Activated effector memory CD4-positive, alpha-beta T cell treated with anti-CD3 and anti-CD28 coated beads, Interleukin-2, amount 50 U/mL, for 16 hours (primary cell): Measurements from ENCODE around the gene PTPRE.
A peak's percentile ranks its signal among the peaks of the same experiment; 100 is the strongest.

Source experiments
- DNase-seq: peaks from one replicate; pipeline ENCODE4 v3.0.0-alpha.2; 2020

The PTPRE gene

DNA sequence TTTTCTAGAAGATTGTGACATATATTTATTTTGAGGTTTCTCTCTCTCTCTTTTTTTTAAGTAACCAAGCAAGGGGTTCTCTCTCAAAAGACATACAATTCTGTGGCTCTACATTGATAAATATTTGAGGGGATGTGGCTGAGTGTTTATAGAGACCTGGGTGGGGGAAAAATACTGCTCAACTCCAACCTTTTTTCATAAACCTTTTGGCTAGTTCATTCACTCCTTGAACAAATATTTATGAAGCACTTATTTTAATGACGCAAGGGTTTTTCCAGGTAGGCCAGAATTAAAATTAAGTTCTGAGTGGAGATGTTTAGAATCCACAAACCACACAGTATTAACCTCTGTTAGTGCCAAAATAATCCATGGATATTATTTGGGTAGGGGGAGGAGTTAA, 100.2 kb downstream of the PTPRE start:
- no peak for DNase-seq

DNA sequence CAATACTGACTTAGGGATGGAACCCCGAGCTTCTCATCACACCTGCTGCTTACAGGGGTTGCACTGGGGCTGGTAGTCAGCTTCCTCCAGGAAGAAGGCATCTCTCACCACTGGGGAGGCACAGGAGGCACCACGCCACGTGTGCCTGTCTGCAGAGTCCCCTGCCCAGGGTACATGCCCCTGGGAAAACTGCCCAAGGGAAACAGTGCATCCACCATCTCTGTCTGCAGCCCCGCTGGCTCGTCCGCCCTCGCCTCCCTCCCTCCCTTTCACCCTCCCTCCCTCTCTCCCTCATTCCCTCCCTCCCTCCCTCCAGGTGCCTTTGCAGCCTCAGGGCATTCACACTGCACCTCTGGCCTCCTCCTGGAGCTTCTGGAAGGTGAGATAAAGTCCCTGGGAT, 101.1 kb downstream of the PTPRE start:
- peak; percentile 38 for DNase-seq

DNA sequence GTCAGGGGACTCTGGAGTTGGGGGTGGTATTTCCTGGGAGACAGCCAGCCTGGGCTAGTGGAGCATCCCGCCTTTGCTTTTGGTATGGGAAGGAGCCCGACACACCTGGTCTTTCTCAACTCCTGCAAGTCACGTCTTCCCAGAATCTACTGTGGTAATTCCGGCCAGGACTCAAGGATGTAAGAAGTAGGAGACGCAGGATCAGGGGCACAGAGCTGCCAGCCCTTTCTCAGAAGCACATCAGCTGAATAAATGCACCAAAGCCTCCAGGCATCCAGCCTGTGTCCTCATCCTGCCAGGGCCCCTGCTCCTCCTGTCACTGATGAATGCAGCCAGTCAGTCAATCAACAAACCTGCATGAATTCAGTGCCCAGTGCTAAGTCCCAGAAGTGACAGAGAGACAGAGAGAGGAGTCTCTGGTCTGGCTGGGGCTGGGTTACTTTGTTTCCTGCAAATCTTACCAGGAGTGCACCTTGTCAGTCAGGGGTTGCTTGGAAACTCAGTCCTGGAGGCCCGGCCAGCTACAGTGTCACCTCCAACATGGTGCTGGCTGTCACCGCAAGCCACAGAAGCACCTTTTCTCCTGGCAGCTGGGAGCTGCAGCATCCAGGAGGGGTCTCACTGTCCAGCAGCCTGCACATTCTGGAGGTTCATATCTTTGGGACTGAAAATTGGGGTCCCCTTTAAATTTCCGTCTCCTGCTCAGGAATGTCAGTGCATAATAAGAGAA, 101.8 kb downstream of the PTPRE start:
- peak; percentile 45 for DNase-seq

DNA sequence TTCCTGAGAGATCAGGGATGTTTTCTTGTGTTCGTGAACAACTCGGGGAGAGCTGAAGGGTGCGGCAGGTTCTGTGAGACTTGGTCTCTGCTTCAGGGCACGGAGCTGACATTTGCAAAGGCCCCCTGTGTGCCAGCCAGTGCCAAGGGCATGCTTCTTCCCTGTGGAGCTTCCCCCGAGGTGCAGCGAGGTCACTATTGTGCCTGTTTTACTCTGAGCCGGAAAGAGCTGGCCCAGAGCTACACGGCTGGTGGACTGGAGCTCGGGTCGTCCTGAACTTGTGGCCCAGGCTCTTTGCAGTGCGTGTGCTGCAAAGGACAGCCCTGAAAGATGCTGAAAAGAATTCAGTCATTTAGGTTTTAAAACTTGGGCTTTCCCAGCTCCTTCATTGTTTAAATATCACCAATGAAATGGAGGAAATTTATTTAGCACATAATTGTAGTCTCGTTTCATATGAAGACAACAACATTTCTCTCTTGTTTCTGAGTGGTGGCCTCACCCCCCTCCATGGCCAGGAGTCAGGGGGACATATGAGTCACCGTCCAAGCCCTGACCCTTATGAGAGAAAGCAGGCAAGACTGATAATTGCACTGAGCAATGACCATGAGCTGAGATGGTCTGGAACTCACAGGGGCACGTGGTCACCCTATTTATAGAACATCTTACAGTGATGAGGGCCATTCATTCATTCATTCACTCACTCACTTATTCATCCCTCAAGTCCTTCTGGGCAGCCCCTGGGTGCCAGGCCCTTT, 102.6 kb downstream of the PTPRE start:
- DNase-seq: peak; percentile 28

- peak; percentile 96 for DNase-seq
These were observed 104.4 kb downstream of the PTPRE start for GRCh38 chr10:128011059-128011979.

DNA sequence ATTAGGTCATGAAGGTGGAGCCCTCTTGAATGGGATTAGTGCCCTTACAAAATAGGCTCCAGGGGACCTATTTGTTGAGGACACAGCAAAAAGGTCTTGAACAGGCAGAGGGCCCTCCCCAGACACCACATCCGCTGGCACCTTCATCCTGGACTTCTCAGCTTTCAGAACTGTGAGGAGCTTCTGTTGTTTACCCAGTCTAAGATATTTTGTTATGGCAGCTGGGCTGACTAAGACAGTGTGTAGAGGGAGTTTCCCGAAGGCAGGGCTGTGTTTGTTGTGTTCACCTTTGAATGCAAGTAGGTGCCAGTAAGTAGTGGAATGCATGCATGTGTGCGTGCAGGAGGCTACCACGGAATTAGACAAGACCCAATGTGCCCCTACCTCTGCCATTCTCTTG, 106.7 kb downstream of the PTPRE start:
- DNase-seq: no peak

GRCh38 chr10:128014236-128014635, 107.3 kb downstream of the PTPRE start:
- no peak for DNase-seq

- DNase-seq: peak; percentile 53
These were observed 109.6 kb downstream of the PTPRE start for GRCh38 chr10:128016423-128017060.

DNA sequence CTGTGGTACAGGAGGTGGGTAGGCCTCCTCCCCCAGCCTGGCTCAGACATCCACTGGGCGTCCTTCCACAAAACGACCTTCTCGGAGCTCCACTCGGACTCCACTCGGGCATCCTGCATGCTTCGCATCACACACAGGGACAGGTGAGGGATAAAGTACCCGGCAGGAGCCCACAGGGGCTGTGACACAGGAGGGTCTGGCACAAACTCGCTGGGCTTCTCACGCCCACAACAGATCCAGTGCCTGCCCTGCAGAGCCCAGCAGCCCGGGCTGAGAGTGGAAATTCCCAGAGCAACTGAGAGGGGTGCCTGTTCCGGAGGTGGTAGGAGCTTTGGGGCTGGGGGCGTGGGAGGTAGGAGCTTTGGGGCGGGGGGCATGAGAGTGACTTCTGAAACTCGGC, 110.9 kb downstream of the PTPRE start:
- DNase-seq: peak; percentile 38

- peak; percentile 53 for DNase-seq
These were observed 111.3 kb downstream of the PTPRE start for GRCh38 chr10:128018236-128018635.

DNA sequence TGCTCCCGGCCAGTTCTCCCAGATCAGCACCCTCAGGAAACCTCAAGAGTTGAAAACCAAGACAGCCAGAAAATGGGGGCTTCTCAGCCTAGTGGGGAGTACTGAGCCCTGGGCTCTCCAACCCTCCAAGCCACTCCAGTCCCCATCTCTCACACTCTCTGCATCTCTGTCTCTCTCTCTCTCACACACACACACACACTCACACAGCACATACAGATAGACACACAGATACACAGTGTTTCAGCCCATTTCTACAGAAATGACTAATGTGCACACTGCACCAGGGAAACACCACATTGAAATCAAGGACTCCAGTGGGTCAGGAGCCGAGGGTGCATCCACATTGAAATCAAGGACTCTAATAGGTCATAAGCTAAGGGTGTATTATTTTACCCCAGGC, 111.8 kb downstream of the PTPRE start:
- peak; percentile 51 for DNase-seq

GRCh38 chr10:128022261-128023196, 115.6 kb downstream of the PTPRE start:
- peak; percentile 37 for DNase-seq

GRCh38 chr10:128024426-128024825, 117.5 kb downstream of the PTPRE start:
- peak; percentile 38 for DNase-seq

DNA sequence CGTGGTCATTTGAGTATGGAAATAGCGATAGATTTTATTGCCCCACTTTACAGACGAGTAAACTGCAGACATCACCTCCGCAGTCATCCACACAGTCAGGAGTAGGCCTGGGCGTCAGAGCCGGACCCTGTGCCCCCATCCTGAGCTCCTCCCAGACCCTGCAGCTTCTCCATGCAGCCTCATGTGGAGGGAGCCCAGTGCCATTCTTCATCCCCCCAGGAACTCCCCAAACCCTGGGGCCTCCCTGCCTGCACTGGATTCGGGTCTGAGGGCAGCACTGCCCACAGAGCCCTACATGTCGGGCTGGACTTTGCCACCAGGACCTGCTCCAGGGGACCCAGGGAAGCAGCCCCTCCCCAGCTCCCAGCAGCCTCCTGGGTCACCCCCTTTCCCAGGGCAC, 118.5 kb downstream of the PTPRE start:
- peak; percentile 38 for DNase-seq

DNA sequence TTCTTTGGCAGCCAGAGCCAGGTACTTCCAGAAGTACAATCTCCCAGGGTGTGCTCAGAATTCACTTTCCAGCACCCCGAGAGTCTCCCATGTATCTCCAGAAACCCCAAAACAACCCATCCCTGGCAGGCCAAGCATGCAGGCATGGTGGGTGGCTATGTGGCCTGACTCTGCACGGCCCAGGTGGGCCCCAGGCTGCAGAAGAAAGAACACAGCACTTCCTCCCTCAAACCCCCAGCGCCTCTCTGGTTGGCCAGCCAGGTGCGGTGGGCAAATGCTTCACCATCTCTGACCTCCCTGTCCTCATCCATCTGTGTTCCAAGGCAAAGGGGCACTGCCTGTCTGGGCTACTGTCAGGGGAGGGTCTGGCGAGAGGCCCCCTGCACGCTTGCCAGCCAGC, 119.0 kb downstream of the PTPRE start:
- DNase-seq: peak; percentile 50

DNA sequence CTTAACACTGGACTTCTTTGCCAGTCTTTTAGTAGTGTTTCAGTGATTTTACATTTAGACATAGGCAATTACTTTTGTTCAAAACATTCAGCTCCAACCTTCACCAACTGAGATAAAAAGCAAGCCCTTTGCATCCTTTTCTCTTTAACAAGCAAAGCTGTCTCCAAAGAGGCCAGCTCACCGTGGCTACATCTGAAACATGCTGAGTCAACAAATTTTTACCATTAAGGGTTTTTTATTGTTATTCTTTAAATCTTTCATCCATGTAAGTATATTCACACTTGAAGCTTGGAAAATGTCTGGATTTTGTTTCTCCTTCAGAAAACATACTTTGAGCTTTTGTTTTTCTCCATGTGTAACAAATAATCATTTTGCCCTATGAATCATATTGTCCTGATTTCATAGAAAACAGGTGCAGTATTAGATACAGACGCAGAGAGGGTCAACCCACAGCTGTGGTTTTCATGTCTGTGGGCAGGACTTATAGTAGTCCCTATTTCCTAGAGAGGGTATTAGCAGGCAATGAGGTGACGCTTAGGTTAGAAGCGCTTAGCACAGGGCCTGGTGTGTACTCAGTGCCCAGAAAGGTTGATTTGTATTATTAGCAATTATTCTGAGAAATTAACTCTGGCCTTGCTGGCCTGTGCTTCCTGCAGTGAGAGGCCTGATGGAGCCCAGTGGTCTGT, 119.9 kb downstream of the PTPRE start:
- peak; percentile 57 for DNase-seq

DNA sequence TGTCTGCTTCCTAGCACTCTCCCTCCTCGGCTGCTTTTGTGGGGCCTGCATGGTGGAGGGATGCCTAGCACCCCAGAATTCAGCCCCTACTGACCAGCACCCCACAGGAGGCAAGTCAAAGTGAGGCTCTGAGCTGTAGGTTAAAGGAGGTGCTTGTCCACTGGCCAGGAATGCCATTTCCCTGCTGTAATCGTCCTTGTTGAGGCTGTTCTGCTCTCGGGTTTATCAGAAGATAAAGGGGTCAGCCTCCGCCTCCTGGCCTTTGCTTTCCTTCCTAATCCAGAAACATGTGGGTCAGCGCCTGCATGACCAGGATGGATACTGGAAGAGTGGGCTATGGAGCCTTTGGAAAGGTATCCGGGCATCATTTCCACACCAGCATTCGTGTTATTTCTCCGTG, 120.4 kb downstream of the PTPRE start:
- DNase-seq: peak; percentile 30

- peak; percentile 45 for DNase-seq
These were observed 121.1 kb downstream of the PTPRE start for GRCh38 chr10:128027822-128028507.

- peak; percentile 62 for DNase-seq
These were observed 121.8 kb downstream of the PTPRE start for GRCh38 chr10:128028508-128029289.

- no peak for DNase-seq
These were observed 122.4 kb downstream of the PTPRE start for GRCh38 chr10:128029290-128029651.
